ENCODE results near the gene SPATA9. TPM values are rescaled to one million over a fixed set of nuclear protein-coding genes. Genes with fewer than 3 reads are reported as not detected.
A peak's percentile ranks its signal among the peaks of the same experiment; 100 is the strongest.

The SPATA9 gene
- total RNA-seq, 1 experiment from 2014 or later = not detected

- H4K5ac ChIP-seq (ENCODE audit: insufficient read length, low read depth, low read length) = no peak overlapping the region
- TF ChIP-seq, protein P1, sequence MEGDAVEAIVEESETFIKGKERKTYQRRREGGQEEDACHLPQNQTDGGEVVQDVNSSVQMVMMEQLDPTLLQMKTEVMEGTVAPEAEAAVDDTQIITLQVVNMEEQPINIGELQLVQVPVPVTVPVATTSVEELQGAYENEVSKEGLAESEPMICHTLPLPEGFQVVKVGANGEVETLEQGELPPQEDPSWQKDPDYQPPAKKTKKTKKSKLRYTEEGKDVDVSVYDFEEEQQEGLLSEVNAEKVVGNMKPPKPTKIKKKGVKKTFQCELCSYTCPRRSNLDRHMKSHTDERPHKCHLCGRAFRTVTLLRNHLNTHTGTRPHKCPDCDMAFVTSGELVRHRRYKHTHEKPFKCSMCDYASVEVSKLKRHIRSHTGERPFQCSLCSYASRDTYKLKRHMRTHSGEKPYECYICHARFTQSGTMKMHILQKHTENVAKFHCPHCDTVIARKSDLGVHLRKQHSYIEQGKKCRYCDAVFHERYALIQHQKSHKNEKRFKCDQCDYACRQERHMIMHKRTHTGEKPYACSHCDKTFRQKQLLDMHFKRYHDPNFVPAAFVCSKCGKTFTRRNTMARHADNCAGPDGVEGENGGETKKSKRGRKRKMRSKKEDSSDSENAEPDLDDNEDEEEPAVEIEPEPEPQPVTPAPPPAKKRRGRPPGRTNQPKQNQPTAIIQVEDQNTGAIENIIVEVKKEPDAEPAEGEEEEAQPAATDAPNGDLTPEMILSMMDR (conservative IDR thresholded peaks at IDR 0.05) = peak; percentile 84
- no peak overlapping the region for H2BK15ac ChIP-seq (ENCODE audit: low read depth, low read length)
- no peaks in the 10 kb centered on the region for H3K27me3 ChIP-seq (ENCODE audit: insufficient read depth, low read length)
- no peaks in the 10 kb centered on the region for H3K79me1 ChIP-seq (ENCODE audit: insufficient read depth, low read depth, low read length, poor library complexity, severe bottlenecking)
- no peak overlapping the region for H3K4me2 ChIP-seq (ENCODE audit: insufficient read depth, insufficient read length, low read length)
- no peak overlapping the region for H4K8ac ChIP-seq (replicated peaks; ENCODE audit: insufficient read length, low read depth, low read length)
- H3K9me3 ChIP-seq (ENCODE audit: control insufficient read depth, low read depth, low read length) = no peaks in the 10 kb centered on the region
- WGBS (ENCODE audit: extremely low coverage, insufficient read length, low lambda C conversion rate) = no CpG with 5 or more reads among the region's 4 CpGs
- no peak overlapping the region for H2AK5ac ChIP-seq (ENCODE audit: insufficient read length, low read length)
- no peak overlapping the region for H2BK5ac ChIP-seq (ENCODE audit: insufficient read length, low read length)
- H3K36me3 Mint-ChIP-seq (ENCODE audit: insufficient read depth in 1 of 3, low read depth in 3 of 3) = no peaks in the 10 kb centered on the region
- no peak overlapping the region for H2BK12ac ChIP-seq (ENCODE audit: insufficient read length, low read depth, low read length)
- no peak overlapping the region for H3K23ac ChIP-seq (ENCODE audit: insufficient read length, low read depth, low read length)
- peak overlapping the region; percentile 94 for H2AFZ ChIP-seq (ENCODE audit: low read length)
- no peak overlapping the region for H3K9ac ChIP-seq (ENCODE audit: extremely low read depth, insufficient read length, low read length)
- no peak overlapping the region for H2BK20ac ChIP-seq (ENCODE audit: low read depth, low read length, poor library complexity, severe bottlenecking)
- no peak overlapping the region for H3K27ac ChIP-seq (ENCODE audit: insufficient read length, low read depth, low read length)
- H3K79me2 ChIP-seq (ENCODE audit: insufficient read depth, low read length) = no peaks in the 10 kb centered on the region
- H3K18ac ChIP-seq (ENCODE audit: insufficient read length, low read depth, low read length) = no peak overlapping the region
- peaks cover 4% of the 10 kb centered on the region for H3K23me2 ChIP-seq (ENCODE audit: insufficient read length, low read depth, low read length, poor library complexity, severe bottlenecking)
- H2BK120ac ChIP-seq (ENCODE audit: low read depth, low read length, poor library complexity, severe bottlenecking) = no peak overlapping the region
- H3K4ac ChIP-seq (ENCODE audit: low read depth, low read length) = no peak overlapping the region
- H3K9me3 Mint-ChIP-seq = no peaks in the 10 kb centered on the region; a peak in 1 of 5 replicates
- H3K27me3 Mint-ChIP-seq (ENCODE audit: low read depth) = peaks cover 1% of the 10 kb centered on the region; the same call in 1 of the 2 replicates
- H4K20me1 ChIP-seq (ENCODE audit: control insufficient read depth, insufficient read depth, insufficient read length) = no peaks in the 10 kb centered on the region
- H3K56ac ChIP-seq (ENCODE audit: insufficient read length, low read depth, low read length) = no peak overlapping the region
- peak; percentile 60 for DNase-seq
- no peak overlapping the region for H4K91ac ChIP-seq (ENCODE audit: insufficient read length, low read depth, low read length)
- no peaks in the 10 kb centered on the region; the same call in 1 of the 2 replicates for H3K4me1 ChIP-seq (ENCODE audit: insufficient read depth, low read length)
- no peak overlapping the region for H3K14ac ChIP-seq (ENCODE audit: insufficient read depth, low read length)
- no peak overlapping the region for H3T11ph ChIP-seq (ENCODE audit: low read length)
- peaks cover 0 to 4% of the 10 kb centered on the region in 2 experiments; a peak in 1 of 4 replicates for H3K4me1 Mint-ChIP-seq
- no peak overlapping the region; a peak in 1 of 7 replicates for H3K27ac Mint-ChIP-seq
- H3K4me3 Mint-ChIP-seq = no peak overlapping the region
Observed at GRCh38 chr5:95644351-95645042, 38.3 kb downstream of the SPATA9 start.

Data from H9 (cell line).